HEK293 (cell line): ENCODE data around the gene LPCAT1.

Source experiments
- CTCF ChIA-PET: fragments of 350-600 bp; formaldehyde crosslinking; extraction: SDS; loops from one replicate; lab custom pipeline; 2021; ENCODE audit warnings: antibody characterized with exemption; lab: Yijun Ruan, JAX
- POLR2A ChIA-PET: fragments of 300-600 bp; formaldehyde crosslinking; extraction: SDS; loops from one replicate; lab custom pipeline; 2020; ENCODE audit warnings: antibody characterized with exemption, inconsistent platforms; lab: Yijun Ruan, JAX
- H3K27ac ChIP-seq: fragments of 200-500 bp; sonication (Bioruptor generic); 2 replicates; pipeline ENCODE4 v1.5.1; 2014; ENCODE audit warnings: low read depth, low read length, control low read depth, inconsistent platforms; ENCODE audit errors: extremely low read depth
- H3K36me3 ChIP-seq, 2 experiments: fragments of 200-500 bp in 1 of 2; sonication (Bioruptor generic) in 1 of 2; 1 replicate in 1 of 2; 2 replicates in 1 of 2; pipeline ENCODE4 v1.5.1; 2014 to 2017; ENCODE audit warnings: inconsistent platforms in 2 of 2, low read length in 2 of 2; ENCODE audit not compliant: control insufficient read depth in 2 of 2, insufficient read depth in 1 of 2
- H3K4me1 ChIP-seq: fragments of 200-500 bp; sonication (Bioruptor generic); 2 replicates; pipeline ENCODE4 v1.5.1; 2014; ENCODE audit warnings: mild to moderate bottlenecking, low read length, inconsistent platforms; ENCODE audit not compliant: control insufficient read depth, insufficient read depth
- H3K4me3 ChIP-seq: 2 replicates; pipeline ENCODE4 v1.5.1; 2011; ENCODE audit warnings: low read depth, mild to moderate bottlenecking, control low read depth, low read length, moderate library complexity
- H3K9me3 ChIP-seq: fragments of 200-500 bp; sonication (Bioruptor generic); 2 replicates; pipeline ENCODE4 v1.5.1; 2014; ENCODE audit warnings: low read depth, low read length, inconsistent platforms; ENCODE audit not compliant: control insufficient read depth, insufficient read depth
- ATF2 ChIP-seq: fragments of 450-650 bp; formaldehyde crosslinking; IDR thresholded peaks from 2 replicates; pipeline ENCODE4 v1.5.1; 2016; ENCODE audit warnings: missing biosample characterization, missing genetic modification characterization, low read depth
- KLF16 ChIP-seq: fragments of 450-650 bp; formaldehyde crosslinking; IDR thresholded peaks from 2 replicates; pipeline ENCODE4 v1.5.1; 2017; ENCODE audit warnings: missing biosample characterization, missing genetic modification characterization
- PRDM10 ChIP-seq: fragments of 450-650 bp; formaldehyde crosslinking; IDR thresholded peaks from 2 replicates; pipeline ENCODE4 v1.5.1; 2016; ENCODE audit warnings: missing biosample characterization, missing genetic modification characterization
- SETDB1 ChIP-seq: IDR thresholded peaks from one replicate; pipeline ENCODE4 v1.6.1; 2017; ENCODE audit warnings: mild to moderate bottlenecking, low read length, moderate library complexity, mixed read lengths; ENCODE audit not compliant: insufficient read length
- SP3 ChIP-seq: fragments of 450-650 bp; formaldehyde crosslinking; IDR thresholded peaks from 2 replicates; pipeline ENCODE4 v1.5.1; 2016; ENCODE audit warnings: missing biosample characterization, missing genetic modification characterization
- ZBTB21 ChIP-seq: fragments of 450-650 bp; formaldehyde crosslinking; IDR thresholded peaks from 2 replicates; pipeline ENCODE4 v1.5.1; 2017; ENCODE audit warnings: missing biosample characterization, missing genetic modification characterization
- ZBTB49 ChIP-seq: fragments of 450-650 bp; formaldehyde crosslinking; IDR thresholded peaks from 2 replicates; pipeline ENCODE4 v1.5.1; 2016; ENCODE audit warnings: missing biosample characterization, missing genetic modification characterization, low read depth
- ZNF10 ChIP-seq: fragments of 450-650 bp; formaldehyde crosslinking; IDR thresholded peaks from 2 replicates; pipeline ENCODE4 v1.5.1; 2017; ENCODE audit warnings: missing biosample characterization, missing genetic modification characterization
- ZNF138 ChIP-seq: fragments of 450-650 bp; formaldehyde crosslinking; IDR thresholded peaks from 2 replicates; pipeline ENCODE4 v1.5.1; 2016; ENCODE audit warnings: missing biosample characterization, missing genetic modification characterization, borderline replicate concordance
- ZNF140 ChIP-seq: fragments of 450-650 bp; formaldehyde crosslinking; IDR thresholded peaks from 2 replicates; pipeline ENCODE4 v1.5.1; 2016; ENCODE audit warnings: missing biosample characterization, missing genetic modification characterization
- ZNF169 ChIP-seq: fragments of 450-650 bp; formaldehyde crosslinking; IDR thresholded peaks from 2 replicates; pipeline ENCODE4 v1.5.1; 2016; ENCODE audit warnings: missing biosample characterization, missing genetic modification characterization
- ZNF174 ChIP-seq: fragments of 450-650 bp; formaldehyde crosslinking; IDR thresholded peaks from 2 replicates; pipeline ENCODE4 v1.5.0; 2017; ENCODE audit warnings: missing biosample characterization, mild to moderate bottlenecking, missing genetic modification characterization
- ZNF221 ChIP-seq: fragments of 450-650 bp; formaldehyde crosslinking; IDR thresholded peaks from 2 replicates; pipeline ENCODE4 v1.5.1; 2017; ENCODE audit warnings: missing biosample characterization, missing genetic modification characterization, borderline replicate concordance
- ZNF266 ChIP-seq: fragments of 450-650 bp; formaldehyde crosslinking; IDR thresholded peaks from 2 replicates; pipeline ENCODE4 v1.5.1; 2016; ENCODE audit warnings: missing biosample characterization, missing genetic modification characterization, low read depth
- ZNF311 ChIP-seq: fragments of 450-650 bp; formaldehyde crosslinking; IDR thresholded peaks from 2 replicates; pipeline ENCODE4 v1.5.1; 2017; ENCODE audit warnings: missing biosample characterization, missing genetic modification characterization, borderline replicate concordance
- ZNF433 ChIP-seq: fragments of 450-650 bp; formaldehyde crosslinking; IDR thresholded peaks from 2 replicates; pipeline ENCODE4 v1.5.1; 2016; ENCODE audit warnings: missing biosample characterization, missing genetic modification characterization, low read depth
- ZNF510 ChIP-seq: fragments of 450-650 bp; formaldehyde crosslinking; IDR thresholded peaks from 2 replicates; pipeline ENCODE4 v1.5.1; 2018; ENCODE audit warnings: mild to moderate bottlenecking, missing genetic modification characterization, missing biosample characterization; ENCODE audit not compliant: insufficient replicate concordance
- ZNF521 ChIP-seq: fragments of 450-650 bp; formaldehyde crosslinking; IDR thresholded peaks from 2 replicates; pipeline ENCODE4 v1.5.1; 2017; ENCODE audit warnings: missing biosample characterization, mild to moderate bottlenecking, missing genetic modification characterization
- ZNF549 ChIP-seq: fragments of 450-650 bp; IDR thresholded peaks from 2 replicates; pipeline ENCODE4 v1.5.1; 2018; ENCODE audit warnings: missing biosample characterization, missing genetic modification characterization, mild to moderate bottlenecking, inconsistent platforms, moderate library complexity
- ZNF621 ChIP-seq: fragments of 450-650 bp; formaldehyde crosslinking; IDR thresholded peaks from 2 replicates; pipeline ENCODE4 v1.5.1; 2017; ENCODE audit warnings: missing biosample characterization, missing genetic modification characterization
- ZNF664 ChIP-seq: fragments of 450-650 bp; formaldehyde crosslinking; IDR thresholded peaks from 2 replicates; pipeline ENCODE4 v1.5.1; 2016; ENCODE audit warnings: missing biosample characterization, missing genetic modification characterization
- ZNF692 ChIP-seq: fragments of 450-650 bp; formaldehyde crosslinking; IDR thresholded peaks from 2 replicates; pipeline ENCODE4 v1.5.1; 2016; ENCODE audit warnings: missing biosample characterization, missing genetic modification characterization
- ZNF707 ChIP-seq: fragments of 450-650 bp; formaldehyde crosslinking; IDR thresholded peaks from 2 replicates; pipeline ENCODE4 v1.5.1; 2016; ENCODE audit warnings: missing biosample characterization, missing genetic modification characterization
- ZNF785 ChIP-seq: fragments of 450-650 bp; formaldehyde crosslinking; IDR thresholded peaks from 2 replicates; pipeline ENCODE4 v1.5.1; 2016; ENCODE audit warnings: missing biosample characterization, missing genetic modification characterization
- ZNF791 ChIP-seq: fragments of 450-650 bp; formaldehyde crosslinking; IDR thresholded peaks from 2 replicates; pipeline ENCODE4 v1.5.1; 2016; ENCODE audit warnings: missing biosample characterization, missing genetic modification characterization
- ZSCAN18 ChIP-seq: fragments of 450-650 bp; formaldehyde crosslinking; IDR thresholded peaks from 2 replicates; pipeline ENCODE4 v1.5.1; 2016; ENCODE audit warnings: missing biosample characterization, missing genetic modification characterization

The LPCAT1 gene

GRCh38 chr5:1443991-1444360 is 79.8 kb downstream of the LPCAT1 start:
- POLR2A ChIA-PET: no interaction called here
- no peaks in the 10 kb centered on the region for H3K9me3 ChIP-seq
- CTCF ChIA-PET: interaction anchor here (1.1 kb wide), 1 partner anchor 63 kb away, joined by 3 read pairs; no protein-coding TSS in a partner anchor
- H3K36me3 ChIP-seq: peaks cover 0 to 11% of the 10 kb centered on the region in 2 experiments; a peak in 1 of 3 replicates
- no peak overlapping the region for H3K4me3 ChIP-seq
- no peak overlapping the region for H3K27ac ChIP-seq
- TF ChIP-seq KLF16 (tag by site-specific recombination): no peak
- no peak for TF ChIP-seq SETDB1
- TF ChIP-seq ZNF169: no peak
- TF ChIP-seq ZNF221 (tag by site-specific recombination): no peak
- TF ChIP-seq ZNF138 (tag by site-specific recombination): no peak
- no peak for TF ChIP-seq PRDM10 (tag by site-specific recombination)
- TF ChIP-seq ZNF521 (tag by site-specific recombination): no peak
- TF ChIP-seq ZBTB49 (tag by site-specific recombination): no peak
- TF ChIP-seq ZNF174: no peak
- H3K4me1 ChIP-seq: peaks cover 3% of the 10 kb centered on the region; the same call in 1 of the 2 replicates

- H3K27ac ChIP-seq: no peak overlapping the region
- H3K9me3 ChIP-seq: no peaks in the 10 kb centered on the region
- H3K36me3 ChIP-seq: peaks cover 0 to 11% of the 10 kb centered on the region in 2 experiments; a peak in 1 of 3 replicates
- POLR2A ChIA-PET: no interaction called here
- H3K4me1 ChIP-seq: peaks cover 3% of the 10 kb centered on the region; the same call in 1 of the 2 replicates
- CTCF ChIA-PET: interaction anchor here (1.1 kb wide), 1 partner anchor 63 kb away, joined by 3 read pairs; no protein-coding TSS in a partner anchor
- no peak for TF ChIP-seq ZNF785 (tag by site-specific recombination)
- no peak for TF ChIP-seq ZNF549
- no peak for TF ChIP-seq ZNF621
- TF ChIP-seq ZNF707 (tag by site-specific recombination): no peak
- no peak for TF ChIP-seq ZSCAN18 (tag by site-specific recombination)
- TF ChIP-seq ZNF664 (tag by site-specific recombination): no peak
- TF ChIP-seq ZNF10 (tag by site-specific recombination): no peak
- TF ChIP-seq ZBTB21 (tag by site-specific recombination): no peak
- no peak for TF ChIP-seq ZNF791 (tag by site-specific recombination)
- TF ChIP-seq ZNF266 (tag by site-specific recombination): no peak
- TF ChIP-seq ZNF510: no peak
- TF ChIP-seq ATF2 (tag by site-specific recombination): no peak
- TF ChIP-seq ZNF311 (tag by site-specific recombination): no peak
- no peak for TF ChIP-seq SP3 (tag by site-specific recombination)
- no peak for TF ChIP-seq ZNF692 (tag by site-specific recombination)
- TF ChIP-seq ZNF433 (tag by site-specific recombination): no peak
- TF ChIP-seq ZNF140 (tag by site-specific recombination): no peak
- no peak overlapping the region for H3K4me3 ChIP-seq
Measured at GRCh38 chr5:1443171-1443570, 80.6 kb downstream of the LPCAT1 start.
